Fibroblast of villous mesenchyme (primary cell): ENCODE results near the gene ADD2. TPM values are rescaled to one million over a fixed set of nuclear protein-coding genes. Genes with fewer than 3 reads are reported as not detected.

ENCODE experiments used
- DNase-seq: peaks from one replicate; pipeline ENCODE4 v3.0.0-alpha.2; 2010; ENCODE audit warnings: low read depth
- H3K4me3 ChIP-seq: 2 replicates; pipeline ENCODE4 v1.5.1; 2011; ENCODE audit warnings: low read depth, mild to moderate bottlenecking, low read length
- total RNA-seq: library from RNA; depleted of rRNA; stranded (reverse); fragments of >200 nt; gene quantifications from 2 replicates; pipeline ENCODE4 v1.2.3, GENCODE V29; 2012
- TF ChIP-seq, protein P1 (sequence below): IDR thresholded peaks from 2 replicates; pipeline ENCODE4 v1.5.1; 2012; ENCODE audit warnings: low read depth, mild to moderate bottlenecking, low read length; ENCODE audit not compliant: insufficient read depth

The ADD2 gene
- total RNA-seq, 1 donor: not detected

DNA sequence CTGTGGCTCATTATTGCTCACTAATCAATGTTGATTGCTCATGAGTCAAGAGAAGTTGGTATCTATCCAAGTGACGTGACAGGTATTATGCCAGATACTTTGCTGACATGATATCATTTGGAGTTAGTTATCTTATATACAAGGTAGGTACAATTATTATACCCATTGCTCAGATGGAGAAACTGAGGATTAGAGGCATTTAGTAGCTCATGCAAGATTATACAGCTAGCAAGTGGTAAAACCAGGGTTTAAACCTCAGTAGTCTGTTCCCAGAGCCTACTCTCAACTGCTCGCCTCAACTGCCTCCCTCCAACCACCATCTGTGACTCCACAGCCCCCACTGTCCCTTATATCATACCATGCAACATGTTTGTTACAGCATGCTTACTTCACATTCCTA, 16.3 kb upstream of the ADD2 start:
- DNase-seq: no peak
- no peak overlapping the region for H3K4me3 ChIP-seq
- TF ChIP-seq, protein P1, sequence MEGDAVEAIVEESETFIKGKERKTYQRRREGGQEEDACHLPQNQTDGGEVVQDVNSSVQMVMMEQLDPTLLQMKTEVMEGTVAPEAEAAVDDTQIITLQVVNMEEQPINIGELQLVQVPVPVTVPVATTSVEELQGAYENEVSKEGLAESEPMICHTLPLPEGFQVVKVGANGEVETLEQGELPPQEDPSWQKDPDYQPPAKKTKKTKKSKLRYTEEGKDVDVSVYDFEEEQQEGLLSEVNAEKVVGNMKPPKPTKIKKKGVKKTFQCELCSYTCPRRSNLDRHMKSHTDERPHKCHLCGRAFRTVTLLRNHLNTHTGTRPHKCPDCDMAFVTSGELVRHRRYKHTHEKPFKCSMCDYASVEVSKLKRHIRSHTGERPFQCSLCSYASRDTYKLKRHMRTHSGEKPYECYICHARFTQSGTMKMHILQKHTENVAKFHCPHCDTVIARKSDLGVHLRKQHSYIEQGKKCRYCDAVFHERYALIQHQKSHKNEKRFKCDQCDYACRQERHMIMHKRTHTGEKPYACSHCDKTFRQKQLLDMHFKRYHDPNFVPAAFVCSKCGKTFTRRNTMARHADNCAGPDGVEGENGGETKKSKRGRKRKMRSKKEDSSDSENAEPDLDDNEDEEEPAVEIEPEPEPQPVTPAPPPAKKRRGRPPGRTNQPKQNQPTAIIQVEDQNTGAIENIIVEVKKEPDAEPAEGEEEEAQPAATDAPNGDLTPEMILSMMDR: no peak

GRCh38 chr2:70779911-70780545, 12.0 kb upstream of the ADD2 start:
- DNase-seq: no peak
- no peak overlapping the region for H3K4me3 ChIP-seq
- TF ChIP-seq, protein P1: no peak

DNA sequence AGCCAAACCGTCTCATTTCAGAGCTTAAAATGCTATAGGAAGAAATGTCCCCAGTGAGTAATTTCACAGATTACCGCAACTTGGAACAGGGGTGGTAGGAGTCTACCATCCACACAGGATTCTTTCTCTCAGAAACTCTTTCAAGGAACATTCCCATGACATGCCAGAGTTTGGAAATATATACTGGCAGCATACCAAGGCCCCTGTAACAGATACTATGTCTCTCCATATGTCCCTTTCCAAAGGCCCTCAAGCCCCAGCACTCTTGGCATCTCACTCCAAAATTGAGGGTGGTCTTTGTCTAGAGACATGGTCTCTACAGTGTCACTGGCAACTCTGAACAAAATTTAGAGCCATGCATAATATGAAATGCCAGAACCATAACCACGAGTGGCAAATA, 11.5 kb upstream of the ADD2 start:
- TF ChIP-seq, protein P1: no peak

DNA sequence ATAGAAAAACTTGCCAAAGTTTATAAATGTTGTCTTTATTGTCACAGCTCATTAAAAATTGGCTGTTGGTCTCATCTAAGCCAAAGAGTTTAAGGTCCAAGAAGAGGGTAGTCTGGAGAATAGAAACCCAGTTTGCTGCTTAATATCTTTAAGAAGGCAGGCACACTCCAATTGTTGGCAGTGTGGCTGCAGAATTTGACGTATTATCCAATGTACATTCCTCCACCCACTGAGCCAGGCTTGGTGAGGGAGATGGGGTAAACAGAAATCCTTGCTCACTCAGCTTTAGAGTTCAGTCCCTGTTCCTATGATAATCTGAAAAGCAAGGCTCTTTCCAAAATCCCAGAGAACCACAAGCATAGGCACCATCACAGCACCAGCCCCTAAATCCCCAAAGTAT, 10.7 kb upstream of the ADD2 start:
- DNase-seq: no peak
- H3K4me3 ChIP-seq: no peak overlapping the region
- TF ChIP-seq, protein P1: no peak

More for the DNA sequence above, 11.5 kb upstream of the ADD2 start:
- no peak overlapping the region for H3K4me3 ChIP-seq
- DNase-seq: no peak

GRCh38 chr2:70777450-70777849, 9.4 kb upstream of the ADD2 start:
- no peak overlapping the region for H3K4me3 ChIP-seq
- DNase-seq: no peak
- TF ChIP-seq, protein P1: no peak

DNA sequence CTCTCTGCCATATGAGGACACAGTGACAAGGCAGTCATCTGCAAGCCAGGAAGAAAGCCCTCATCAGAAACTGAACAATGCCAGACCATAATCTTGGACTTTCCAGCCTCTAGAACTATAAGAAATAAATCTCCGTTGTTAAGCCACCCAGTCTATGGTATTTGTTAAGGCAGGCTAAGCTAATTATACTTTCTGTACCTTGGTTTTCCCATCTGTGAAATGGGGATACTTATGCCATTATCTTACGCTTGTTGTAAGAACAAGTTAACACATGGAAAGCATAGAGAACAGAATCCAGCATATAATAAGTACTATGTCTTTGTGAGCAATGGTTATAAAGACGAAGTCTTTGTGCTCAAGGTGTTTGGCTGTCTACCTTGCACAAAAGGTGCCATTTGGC, 8.3 kb upstream of the ADD2 start:
- no peak for DNase-seq
- TF ChIP-seq, protein P1: no peak
- no peak overlapping the region for H3K4me3 ChIP-seq

DNA sequence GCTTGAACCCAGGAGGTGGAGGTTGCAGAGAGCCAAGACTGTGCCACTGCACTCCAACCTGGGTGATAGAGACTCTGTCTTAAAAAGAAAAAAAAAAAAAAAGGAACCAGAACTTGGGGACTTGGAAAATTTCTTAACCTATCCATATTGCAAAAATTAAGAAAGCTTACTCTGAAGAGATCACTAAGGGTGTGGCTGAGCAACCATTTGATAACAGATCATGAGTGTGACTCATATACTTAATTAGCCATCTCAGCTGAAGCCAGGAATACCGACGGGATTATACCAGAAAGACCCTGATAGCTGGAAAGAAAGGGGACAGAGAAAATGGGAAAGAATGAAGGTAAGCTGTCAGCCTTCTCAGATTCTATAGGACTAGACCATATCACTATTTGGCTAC, 7.1 kb upstream of the ADD2 start:
- TF ChIP-seq, protein P1: no peak
- H3K4me3 ChIP-seq: no peak overlapping the region
- DNase-seq: no peak
